Neutrophil (primary cell): ENCODE measurements around the gene RAB31.

ENCODE experiments used
- H3K27ac ChIP-seq: fragments of 200-600 bp; sonication (generic); 2 replicates; pipeline ENCODE4 v1.5.1; 2016; ENCODE audit warnings: mild to moderate bottlenecking, moderate library complexity
- H3K27me3 ChIP-seq: fragments of 200-600 bp; sonication (generic); 2 replicates; pipeline ENCODE4 v1.6.0; 2016; ENCODE audit warnings: mild to moderate bottlenecking
- H3K36me3 ChIP-seq: fragments of 200-600 bp; sonication (generic); 2 replicates; pipeline ENCODE4 v1.5.1; 2017
- H3K4me1 ChIP-seq, 2 experiments: fragments of 200-600 bp in 1 of 2; sonication (generic) in 1 of 2; 1 replicate in 1 of 2; 2 replicates in 1 of 2; pipeline versions ENCODE4 v1.5.1 to v1.6.1; 2013 to 2016; ENCODE audit warnings: low read depth in 1 of 2, low read length in 1 of 2, mild to moderate bottlenecking in 1 of 2, moderate library complexity in 1 of 2; ENCODE audit not compliant: control insufficient read depth in 1 of 2, insufficient read depth in 1 of 2
- H3K4me3 ChIP-seq, 2 experiments: fragments of 200-600 bp in 1 of 2; sonication (generic) in 1 of 2; 1 replicate in 1 of 2; 2 replicates in 1 of 2; pipeline ENCODE4 v1.5.1; 2013 to 2016; ENCODE audit warnings: low read depth in 1 of 2, low read length in 1 of 2, mild to moderate bottlenecking in 1 of 2, moderate library complexity in 1 of 2
- H3K9me3 ChIP-seq: fragments of 200-600 bp; sonication (generic); 2 replicates; pipeline ENCODE4 v1.5.1; 2016
- TF ChIP-seq, protein P1 (sequence below): fragments of 200-600 bp; sonication (generic); IDR thresholded peaks from 2 replicates; pipeline ENCODE4 v1.5.1; 2016; ENCODE audit warnings: antibody characterized with exemption

RAB31 gene

DNA sequence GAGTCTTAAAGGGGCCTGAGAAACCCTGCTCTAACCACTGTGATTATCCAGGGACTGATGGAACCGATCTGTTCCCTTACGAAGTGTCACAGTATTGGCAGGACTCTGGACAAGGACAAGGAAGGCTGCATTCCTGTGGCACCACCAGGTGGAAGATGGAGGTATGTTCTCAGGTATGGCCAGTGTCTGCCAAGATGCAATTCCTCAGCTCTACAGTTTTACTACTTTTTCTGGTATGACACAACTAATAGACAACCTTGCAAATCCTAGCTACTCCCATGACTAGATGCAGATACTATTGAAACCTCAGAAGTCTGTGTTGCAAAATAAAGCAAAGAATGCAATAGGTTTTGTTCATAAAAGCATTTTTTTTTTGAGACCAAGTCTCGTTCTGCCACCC lies 14.6 kb downstream of the RAB31 start:
- TF ChIP-seq, protein P1, sequence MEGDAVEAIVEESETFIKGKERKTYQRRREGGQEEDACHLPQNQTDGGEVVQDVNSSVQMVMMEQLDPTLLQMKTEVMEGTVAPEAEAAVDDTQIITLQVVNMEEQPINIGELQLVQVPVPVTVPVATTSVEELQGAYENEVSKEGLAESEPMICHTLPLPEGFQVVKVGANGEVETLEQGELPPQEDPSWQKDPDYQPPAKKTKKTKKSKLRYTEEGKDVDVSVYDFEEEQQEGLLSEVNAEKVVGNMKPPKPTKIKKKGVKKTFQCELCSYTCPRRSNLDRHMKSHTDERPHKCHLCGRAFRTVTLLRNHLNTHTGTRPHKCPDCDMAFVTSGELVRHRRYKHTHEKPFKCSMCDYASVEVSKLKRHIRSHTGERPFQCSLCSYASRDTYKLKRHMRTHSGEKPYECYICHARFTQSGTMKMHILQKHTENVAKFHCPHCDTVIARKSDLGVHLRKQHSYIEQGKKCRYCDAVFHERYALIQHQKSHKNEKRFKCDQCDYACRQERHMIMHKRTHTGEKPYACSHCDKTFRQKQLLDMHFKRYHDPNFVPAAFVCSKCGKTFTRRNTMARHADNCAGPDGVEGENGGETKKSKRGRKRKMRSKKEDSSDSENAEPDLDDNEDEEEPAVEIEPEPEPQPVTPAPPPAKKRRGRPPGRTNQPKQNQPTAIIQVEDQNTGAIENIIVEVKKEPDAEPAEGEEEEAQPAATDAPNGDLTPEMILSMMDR, result peak; percentile 27
- Histone ChIP-seq H3K36me3 (peaks cover 34% of the 10 kb centered on the region), H3K4me3 (no peak overlapping the region), H3K9me3 (no peaks in the 10 kb centered on the region), H3K27me3 (no peaks in the 10 kb centered on the region), H3K4me1 (peaks cover 44 to 58% of the 10 kb centered on the region in 2 experiments), H3K27ac (peak overlapping the region; percentile 74)

DNA sequence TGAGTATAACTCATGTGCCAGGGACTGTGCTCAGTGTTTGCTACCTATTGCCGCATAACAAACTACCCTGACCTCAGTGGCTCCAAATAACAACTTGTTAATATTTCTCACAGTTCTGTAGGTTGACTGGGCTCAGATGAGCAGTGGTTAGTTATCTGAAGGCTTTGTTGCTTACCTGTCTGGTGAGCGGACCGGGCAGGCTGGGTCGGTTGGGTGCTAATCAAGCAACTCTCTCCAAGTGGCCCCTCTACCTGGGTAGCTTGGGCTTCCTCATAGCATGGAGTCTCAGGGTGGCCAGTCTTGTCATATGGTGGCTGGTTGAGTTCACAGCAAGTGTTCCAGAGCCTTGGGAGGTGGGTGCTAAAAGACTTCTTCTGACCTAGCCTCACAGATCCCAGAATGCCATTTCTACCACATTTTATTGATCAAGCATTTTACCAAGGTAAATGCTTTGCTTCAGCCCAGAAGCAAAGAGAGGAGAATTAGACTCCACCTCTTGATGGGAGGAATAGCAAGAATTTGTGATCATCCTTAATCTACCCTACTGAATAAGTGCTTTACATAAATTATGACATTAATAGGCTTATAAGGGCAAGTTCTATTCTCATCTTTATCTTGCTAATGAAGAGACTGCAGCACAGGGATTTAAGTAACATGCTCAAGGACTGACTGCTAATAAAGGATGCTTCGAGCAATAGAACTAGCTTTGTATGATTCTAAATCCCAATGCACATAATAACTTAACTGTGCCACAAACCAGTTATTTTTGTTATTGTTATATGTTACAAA lies 16.9 kb downstream of the RAB31 start:
- Histone ChIP-seq H3K4me1 (peaks cover 44 to 57% of the 10 kb centered on the region in 2 experiments), H3K27me3 (no peaks in the 10 kb centered on the region), H3K9me3 (no peaks in the 10 kb centered on the region), H3K4me3 (no peak overlapping the region), H3K27ac (peak overlapping the region; percentile 69), H3K36me3 (peaks cover 31% of the 10 kb centered on the region)
- TF ChIP-seq, protein P1, result no peak

DNA sequence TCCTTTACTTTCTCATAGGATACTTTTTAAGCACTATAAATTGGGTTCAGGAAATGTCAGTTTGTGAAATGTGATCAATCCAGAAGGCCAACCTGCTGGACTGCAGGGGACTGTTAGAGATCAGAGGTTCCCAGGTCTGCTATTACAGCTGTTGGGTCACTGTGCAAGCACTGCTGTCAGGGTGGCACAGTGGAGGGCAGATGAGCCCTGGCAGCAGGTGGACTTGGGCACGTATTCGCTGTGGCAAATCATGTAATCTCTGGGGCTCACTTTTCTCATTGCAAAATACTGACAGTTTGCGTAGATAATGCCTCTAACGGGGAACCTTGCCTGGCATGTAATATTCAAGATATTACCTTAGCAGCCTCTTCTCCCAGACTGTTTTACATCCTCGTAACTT lies 18.1 kb downstream of the RAB31 start:
- Histone ChIP-seq H3K27me3 (no peaks in the 10 kb centered on the region), H3K4me1 (peaks cover 46% of the 10 kb centered on the region in 2 experiments), H3K4me3 (no peak overlapping the region), H3K27ac (peak overlapping the region; percentile 69), H3K36me3 (peaks cover 26% of the 10 kb centered on the region), H3K9me3 (no peaks in the 10 kb centered on the region)
- TF ChIP-seq, protein P1, result no peak

DNA sequence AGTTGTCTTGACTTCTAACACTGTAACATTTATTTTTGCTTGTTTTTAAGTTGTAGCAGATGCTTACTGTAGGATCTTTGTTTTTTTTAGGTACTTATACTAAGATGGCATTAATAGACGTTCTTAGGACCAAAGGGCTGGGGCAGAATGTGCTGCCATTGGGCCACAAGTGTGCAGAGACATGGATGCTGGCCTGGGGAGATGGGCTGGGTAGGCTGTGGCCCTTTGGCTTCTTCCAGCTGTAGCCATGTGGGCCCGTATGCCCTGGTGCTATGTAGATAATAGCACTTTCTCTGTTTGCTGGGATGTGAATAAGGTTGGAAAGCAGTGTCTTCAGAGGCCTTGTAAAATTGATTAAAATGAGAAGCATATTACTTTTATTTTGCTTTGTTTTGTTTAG lies 18.8 kb downstream of the RAB31 start:
- H3K27me3 ChIP-seq, result no peaks in the 10 kb centered on the region
- H3K4me1 ChIP-seq, result peaks cover 44 to 46% of the 10 kb centered on the region in 2 experiments
- no peak overlapping the region for H3K4me3 ChIP-seq
- no peaks in the 10 kb centered on the region for H3K9me3 ChIP-seq
- H3K27ac ChIP-seq, result peak overlapping the region; percentile 69
- H3K36me3 ChIP-seq, result peaks cover 29% of the 10 kb centered on the region
- TF ChIP-seq, protein P1, result no peak

DNA sequence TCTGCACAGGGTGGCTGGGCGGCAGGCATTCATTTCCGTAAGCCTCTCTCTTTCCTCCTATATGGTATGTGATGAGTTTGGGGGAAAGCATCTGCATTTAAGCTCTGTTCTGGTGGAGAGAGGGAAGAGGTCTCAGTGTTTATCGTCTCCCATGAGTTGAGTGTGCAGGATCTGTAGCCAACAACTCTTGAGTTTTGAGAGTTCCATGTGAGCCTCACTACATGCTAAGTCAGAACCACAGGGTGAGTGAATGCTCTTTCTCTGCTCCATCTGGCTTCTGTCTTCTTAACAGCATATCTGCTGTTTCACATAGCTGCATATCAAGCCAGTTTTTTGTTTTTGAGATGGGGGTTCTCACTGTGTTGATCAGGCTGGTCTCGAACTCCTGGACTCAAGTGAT lies 22.7 kb downstream of the RAB31 start:
- no peaks in the 10 kb centered on the region for H3K27me3 ChIP-seq
- TF ChIP-seq, protein P1, result no peak
- peaks cover 60 to 65% of the 10 kb centered on the region in 2 experiments for H3K4me1 ChIP-seq
- peaks cover 17% of the 10 kb centered on the region for H3K36me3 ChIP-seq
- H3K27ac ChIP-seq, result peak overlapping the region; percentile 89
- no peak overlapping the region for H3K4me3 ChIP-seq
- H3K9me3 ChIP-seq, result no peaks in the 10 kb centered on the region
